GM23338 (cell line): ENCODE measurements around the gene DIP2C.

Experiments
- EZH2 ChIP-seq: fragments of 200-600 bp; sonication (generic); IDR thresholded peaks from one replicate; pipeline ENCODE4 v1.8.0; 2017; ENCODE audit warnings: antibody characterized with exemption, mild to moderate bottlenecking, low read depth; ENCODE audit not compliant: unreplicated experiment
- EZH2phosphoT487 ChIP-seq: fragments of 200-600 bp; sonication (generic); IDR thresholded peaks from one replicate; pipeline ENCODE4 v1.8.1; 2018; ENCODE audit warnings: antibody characterized with exemption; ENCODE audit not compliant: unreplicated experiment
- POLR2AphosphoS5 ChIP-seq: IDR thresholded peaks from 2 replicates; pipeline ENCODE4 v1.6.1; 2016; ENCODE audit warnings: antibody characterized with exemption, low read depth
- ZNF114 ChIP-seq: fragments of 250-450 bp; sonication (Bioruptor Pico); IDR thresholded peaks from 2 replicates; pipeline ENCODE4 v1.5.0; 2020; ENCODE audit warnings: mild to moderate bottlenecking, moderate library complexity
- ZNF331 ChIP-seq: fragments of 250-450 bp; sonication (Bioruptor Pico); IDR thresholded peaks from 2 replicates; pipeline ENCODE4 v1.5.0; 2020; ENCODE audit warnings: low read depth, mild to moderate bottlenecking, moderate library complexity
- TF ChIP-seq, protein P1 (sequence below), 2 experiments: fragments of 200-600 bp in 1 of 2; sonication (generic) in 1 of 2; conservative IDR thresholded peaks; 2 replicates each; pipeline versions ENCODE4 v1.5.1 to v1.6.1; 2016 to 2017; ENCODE audit warnings: antibody characterized with exemption in 2 of 2, low read depth in 2 of 2, mild to moderate bottlenecking in 2 of 2, moderate library complexity in 1 of 2

DNA sequence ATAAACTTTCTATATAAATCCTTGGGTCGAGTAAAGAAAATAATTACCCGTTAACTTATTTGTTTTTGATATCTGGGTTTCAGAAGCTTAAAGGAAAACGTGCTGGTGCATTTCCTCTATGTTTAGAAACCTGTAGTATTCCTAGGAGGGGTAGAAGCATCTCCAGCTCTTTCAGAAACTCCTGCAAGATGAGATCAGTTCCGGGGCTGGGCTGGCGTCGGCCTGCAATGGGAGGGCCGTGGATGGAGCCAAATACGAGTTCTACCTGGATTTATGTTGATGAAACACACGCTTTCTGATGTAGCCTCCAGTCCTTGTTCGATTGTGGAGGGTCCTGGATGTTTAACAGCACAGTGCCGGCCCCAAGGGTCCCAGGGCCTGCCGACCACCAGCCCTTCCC, 35.8 kb upstream of the DIP2C start:
- TF ChIP-seq POLR2AphosphoS5 (no peak), EZH2phosphoT487 (no peak), EZH2 (no peak), ZNF331 (CRISPR knock-in tag) (no peak), ZNF114 (CRISPR knock-in tag) (no peak)
- TF ChIP-seq, protein P1, sequence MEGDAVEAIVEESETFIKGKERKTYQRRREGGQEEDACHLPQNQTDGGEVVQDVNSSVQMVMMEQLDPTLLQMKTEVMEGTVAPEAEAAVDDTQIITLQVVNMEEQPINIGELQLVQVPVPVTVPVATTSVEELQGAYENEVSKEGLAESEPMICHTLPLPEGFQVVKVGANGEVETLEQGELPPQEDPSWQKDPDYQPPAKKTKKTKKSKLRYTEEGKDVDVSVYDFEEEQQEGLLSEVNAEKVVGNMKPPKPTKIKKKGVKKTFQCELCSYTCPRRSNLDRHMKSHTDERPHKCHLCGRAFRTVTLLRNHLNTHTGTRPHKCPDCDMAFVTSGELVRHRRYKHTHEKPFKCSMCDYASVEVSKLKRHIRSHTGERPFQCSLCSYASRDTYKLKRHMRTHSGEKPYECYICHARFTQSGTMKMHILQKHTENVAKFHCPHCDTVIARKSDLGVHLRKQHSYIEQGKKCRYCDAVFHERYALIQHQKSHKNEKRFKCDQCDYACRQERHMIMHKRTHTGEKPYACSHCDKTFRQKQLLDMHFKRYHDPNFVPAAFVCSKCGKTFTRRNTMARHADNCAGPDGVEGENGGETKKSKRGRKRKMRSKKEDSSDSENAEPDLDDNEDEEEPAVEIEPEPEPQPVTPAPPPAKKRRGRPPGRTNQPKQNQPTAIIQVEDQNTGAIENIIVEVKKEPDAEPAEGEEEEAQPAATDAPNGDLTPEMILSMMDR (conservative IDR thresholded peaks at IDR 0.05; ENCODE audit: low read depth in 2 of 2) = no peak
